Activated CD4-positive, alpha-beta T cell treated with anti-CD3 and anti-CD28 coated beads, Interleukin-2, amount 10 ng/mL, durations not matched to agents 7 days and 5 days (primary cell): ENCODE data around the gene APEH. TPM values are rescaled to one million over a fixed set of nuclear protein-coding genes. Genes with fewer than 3 reads are reported as not detected.

Source experiments
- CTCF ChIA-PET: fragments of 350-600 bp; sonication (Branson Sonifier 250); formaldehyde crosslinking; loops from one replicate; lab custom pipeline; 2021; ENCODE audit warnings: antibody characterized with exemption; lab: Charles Lee
- POLR2A ChIA-PET: fragments of 350-600 bp; sonication (Branson Sonifier 250); formaldehyde crosslinking; loops from one replicate; lab custom pipeline; 2021; ENCODE audit warnings: antibody characterized with exemption; lab: Charles Lee
- DNase-seq: peaks from one replicate; pipeline ENCODE4 v3.0.0-alpha.2; 2020
- H3K27ac Mint-ChIP-seq: one replicate; pipeline ENCODE4 v1.8.0; 2021; ENCODE audit warnings: mild to moderate bottlenecking, moderate library complexity, mixed read lengths
- H3K27me3 Mint-ChIP-seq: one replicate; pipeline ENCODE4 v1.8.0; 2021; ENCODE audit warnings: mixed read lengths
- H3K36me3 Mint-ChIP-seq: one replicate; pipeline ENCODE4 v1.8.0; 2021; ENCODE audit warnings: low read depth, mixed read lengths
- H3K4me1 Mint-ChIP-seq: one replicate; pipeline ENCODE4 v1.8.0; 2021; ENCODE audit warnings: mixed read lengths
- H3K4me3 Mint-ChIP-seq: one replicate; pipeline ENCODE4 v1.8.0; 2021; ENCODE audit warnings: mild to moderate bottlenecking, moderate library complexity, mixed read lengths
- H3K9me3 Mint-ChIP-seq: one replicate; pipeline ENCODE4 v1.8.0; 2021; ENCODE audit warnings: mixed read lengths
- total RNA-seq, 2 experiments: library from RNA; stranded (reverse); gene quantifications; one replicate each; pipeline ENCODE4 v1.2.3, GENCODE V29; 2021

APEH gene
- total RNA-seq, 2 experiments from 2014 or later: 137 TPM

GRCh38 chr3:49639551-49639950 lies 34.6 kb upstream of the APEH start:
- Mint-ChIP-seq H3K27me3 (peaks cover 2% of the 10 kb centered on the region), H3K9me3 (no peaks in the 10 kb centered on the region), H3K27ac (no peak overlapping the region), H3K4me1 (no peaks in the 10 kb centered on the region), H3K4me3 (no peak overlapping the region), H3K36me3 (no peaks in the 10 kb centered on the region)
- CTCF ChIA-PET: interaction anchor here (1.0 to 1.9 kb wide), 4 partner anchors 11 to 100 kb away, joined by 3 to 5 read pairs (median 4); no protein-coding TSS in a partner anchor
- POLR2A ChIA-PET: no interaction called here
- no peak for DNase-seq

- DNase-seq: no peak
- POLR2A ChIA-PET: no interaction called here
- Mint-ChIP-seq H3K9me3 (no peaks in the 10 kb centered on the region), H3K36me3 (no peaks in the 10 kb centered on the region), H3K27ac (no peak overlapping the region), H3K4me3 (no peak overlapping the region), H3K4me1 (no peaks in the 10 kb centered on the region), H3K27me3 (peaks cover 2% of the 10 kb centered on the region)
- CTCF ChIA-PET: interaction anchor here (0.6 to 1.9 kb wide), 2 partner anchors 58 to 65 kb away, joined by 3 to 5 read pairs; no protein-coding TSS in a partner anchor
Measured at GRCh38 chr3:49641292-49641691, 32.9 kb upstream of the APEH start.

GRCh38 chr3:49641921-49642707 lies 32.0 kb upstream of the APEH start:
- ChIA-PET POLR2A (no interaction called here), CTCF (interaction anchor here (1.2 to 1.7 kb wide), 2 partner anchors 8 to 10 kb away, joined by 3 to 4 read pairs; no protein-coding TSS in a partner anchor)
- H3K9me3 Mint-ChIP-seq: no peaks in the 10 kb centered on the region
- no peaks in the 10 kb centered on the region for H3K36me3 Mint-ChIP-seq
- H3K27ac Mint-ChIP-seq: no peak overlapping the region
- peaks cover 2% of the 10 kb centered on the region for H3K27me3 Mint-ChIP-seq
- H3K4me1 Mint-ChIP-seq: no peaks in the 10 kb centered on the region
- no peak for DNase-seq
- H3K4me3 Mint-ChIP-seq: no peak overlapping the region

- Mint-ChIP-seq H3K27ac (no peak overlapping the region), H3K36me3 (no peaks in the 10 kb centered on the region), H3K9me3 (no peaks in the 10 kb centered on the region), H3K4me1 (no peaks in the 10 kb centered on the region), H3K27me3 (peaks cover 2% of the 10 kb centered on the region), H3K4me3 (no peak overlapping the region)
- no peak for DNase-seq
- POLR2A ChIA-PET: no interaction called here
- CTCF ChIA-PET: interaction anchor here (1.2 to 1.7 kb wide), 2 partner anchors 9 to 10 kb away, joined by 3 to 4 read pairs; no protein-coding TSS in a partner anchor
Measured at GRCh38 chr3:49642708-49643145, 31.4 kb upstream of the APEH start.

GRCh38 chr3:49644684-49645083 lies 29.5 kb upstream of the APEH start:
- no peak overlapping the region for H3K27ac Mint-ChIP-seq
- no peak for DNase-seq
- no peaks in the 10 kb centered on the region for H3K4me1 Mint-ChIP-seq
- CTCF ChIA-PET: interaction anchor here (0.6 to 1.4 kb wide), 3 partner anchors 9 to 891 kb away, joined by 3 to 4 read pairs (median 3); no protein-coding TSS in a partner anchor
- no peak overlapping the region for H3K4me3 Mint-ChIP-seq
- POLR2A ChIA-PET: no interaction called here
- peaks cover 2% of the 10 kb centered on the region for H3K27me3 Mint-ChIP-seq
- no peaks in the 10 kb centered on the region for H3K36me3 Mint-ChIP-seq
- H3K9me3 Mint-ChIP-seq: no peaks in the 10 kb centered on the region

GRCh38 chr3:49646236-49646635 lies 27.9 kb upstream of the APEH start:
- Mint-ChIP-seq H3K4me3 (no peak overlapping the region), H3K27me3 (no peaks in the 10 kb centered on the region), H3K4me1 (no peaks in the 10 kb centered on the region), H3K27ac (no peak overlapping the region), H3K9me3 (no peaks in the 10 kb centered on the region), H3K36me3 (no peaks in the 10 kb centered on the region)
- POLR2A ChIA-PET: interaction anchor here (0.6 kb wide), 1 partner anchor 364 kb away, joined by 5 read pairs; no protein-coding TSS in a partner anchor
- CTCF ChIA-PET: no interaction called here
- DNase-seq: no peak

- ChIA-PET CTCF (interaction anchor here (1.2 kb wide), 1 partner anchor 10 kb away, joined by 4 read pairs; no protein-coding TSS in a partner anchor), POLR2A (no interaction called here)
- H3K9me3 Mint-ChIP-seq: no peaks in the 10 kb centered on the region
- no peak overlapping the region for H3K4me3 Mint-ChIP-seq
- no peaks in the 10 kb centered on the region for H3K27me3 Mint-ChIP-seq
- no peaks in the 10 kb centered on the region for H3K36me3 Mint-ChIP-seq
- no peak overlapping the region for H3K27ac Mint-ChIP-seq
- DNase-seq: no peak
- no peaks in the 10 kb centered on the region for H3K4me1 Mint-ChIP-seq
Measured at GRCh38 chr3:49647741-49648140, 26.4 kb upstream of the APEH start.

GRCh38 chr3:49648354-49649019 lies 25.7 kb upstream of the APEH start:
- ChIA-PET CTCF (interaction anchor here (0.6 to 1.2 kb wide), 2 partner anchors 11 to 493 kb away, joined by 3 to 4 read pairs; no protein-coding TSS in a partner anchor), POLR2A (no interaction called here)
- peak overlapping the region; percentile 44 for H3K27ac Mint-ChIP-seq

GRCh38 chr3:49649576-49649975 lies 24.6 kb upstream of the APEH start:
- H3K4me3 Mint-ChIP-seq: no peak overlapping the region
- H3K4me1 Mint-ChIP-seq: no peaks in the 10 kb centered on the region
- POLR2A ChIA-PET: no interaction called here
- CTCF ChIA-PET: no interaction called here
- H3K9me3 Mint-ChIP-seq: no peaks in the 10 kb centered on the region
- H3K27ac Mint-ChIP-seq: no peak overlapping the region
- H3K27me3 Mint-ChIP-seq: no peaks in the 10 kb centered on the region
- no peaks in the 10 kb centered on the region for H3K36me3 Mint-ChIP-seq
- no peak for DNase-seq

More at GRCh38 chr3:49648354-49649019, 25.7 kb upstream of the APEH start:
- Mint-ChIP-seq H3K27me3 (no peaks in the 10 kb centered on the region), H3K36me3 (no peaks in the 10 kb centered on the region), H3K4me1 (no peaks in the 10 kb centered on the region), H3K9me3 (no peaks in the 10 kb centered on the region), H3K4me3 (no peak overlapping the region)
- no peak for DNase-seq

- H3K4me1 Mint-ChIP-seq: no peaks in the 10 kb centered on the region
- H3K9me3 Mint-ChIP-seq: no peaks in the 10 kb centered on the region
- ChIA-PET POLR2A (no interaction called here), CTCF (interaction anchor here (0.6 kb wide), 1 partner anchor 186 kb away, joined by 3 read pairs; no protein-coding TSS in a partner anchor)
- no peaks in the 10 kb centered on the region for H3K27me3 Mint-ChIP-seq
- H3K4me3 Mint-ChIP-seq: no peak overlapping the region
- H3K36me3 Mint-ChIP-seq: no peaks in the 10 kb centered on the region
- H3K27ac Mint-ChIP-seq: no peak overlapping the region
- DNase-seq: no peak
Measured at GRCh38 chr3:49650177-49650576, 24.0 kb upstream of the APEH start.

- POLR2A ChIA-PET: no interaction called here
Measured at GRCh38 chr3:49650637-49651036, 23.5 kb upstream of the APEH start.

GRCh38 chr3:49652218-49652902 lies 21.8 kb upstream of the APEH start:
- H3K4me1 Mint-ChIP-seq: no peaks in the 10 kb centered on the region
- no peaks in the 10 kb centered on the region for H3K27me3 Mint-ChIP-seq
- H3K9me3 Mint-ChIP-seq: no peaks in the 10 kb centered on the region
- ChIA-PET POLR2A (no interaction called here), CTCF (interaction anchor here (0.5 to 2.2 kb wide), 4 partner anchors 9 to 347 kb away, joined by 3 to 10 read pairs (median 4); no protein-coding TSS in a partner anchor)
- DNase-seq: no peak
- no peak overlapping the region for H3K4me3 Mint-ChIP-seq
- no peaks in the 10 kb centered on the region for H3K36me3 Mint-ChIP-seq
- H3K27ac Mint-ChIP-seq: no peak overlapping the region

More at GRCh38 chr3:49650637-49651036, 23.5 kb upstream of the APEH start:
- DNase-seq: no peak
- Mint-ChIP-seq H3K4me1 (no peaks in the 10 kb centered on the region), H3K27me3 (no peaks in the 10 kb centered on the region), H3K27ac (peak overlapping the region; percentile 48), H3K36me3 (no peaks in the 10 kb centered on the region), H3K4me3 (no peak overlapping the region), H3K9me3 (no peaks in the 10 kb centered on the region)
- CTCF ChIA-PET: interaction anchor here (0.6 to 2.2 kb wide), 2 partner anchors 111 to 186 kb away, joined by 3 to 10 read pairs; no protein-coding TSS in a partner anchor
